Cardiac muscle cell (in vitro differentiated cells and primary cell): ENCODE data around the gene ERGIC3. TPM values are rescaled to one million over a fixed set of nuclear protein-coding genes. Genes with fewer than 3 reads are reported as not detected.

Experiments
- DNase-seq, 2 donors: peaks; one replicate each; pipeline versions ENCODE4 v3.0.0 to v3.0.0-alpha.2; 2010 to 2017; ENCODE audit warnings: low read depth in 1 of 2, low spot score in 1 of 2
- H3K27ac ChIP-seq: fragments of 200-600 bp; sonication (generic); 2 replicates; pipeline ENCODE4 v1.5.1; 2016
- H3K27me3 ChIP-seq: fragments of 200-600 bp; sonication (generic); 2 replicates; pipeline ENCODE4 v1.6.0; 2016; ENCODE audit warnings: control low read depth
- H3K36me3 ChIP-seq: fragments of 200-600 bp; sonication (generic); 2 replicates; pipeline ENCODE4 v1.5.1; 2016; ENCODE audit warnings: control low read depth
- H3K4me1 ChIP-seq: fragments of 200-600 bp; sonication (generic); 2 replicates; pipeline ENCODE4 v1.8.1; 2017; ENCODE audit warnings: low read depth, mild to moderate bottlenecking, mixed run types
- H3K4me3 ChIP-seq: fragments of 200-600 bp; sonication (generic); 2 replicates; pipeline ENCODE4 v1.5.1; 2016; ENCODE audit warnings: mild to moderate bottlenecking
- H3K9me3 ChIP-seq: fragments of 200-600 bp; sonication (generic); 2 replicates; pipeline ENCODE4 v1.5.1; 2017; ENCODE audit warnings: low read depth, mild to moderate bottlenecking, control low read depth
- polyA plus RNA-seq: library from polyadenylated mRNA; unstranded; fragments of >200 nt; fragmentation: Nextera tagmentation; extraction: Ambion mirVana; gene quantifications from 2 replicates; pipeline ENCODE4 v1.2.1, GENCODE V29; 2016
- total RNA-seq: library from RNA; depleted of rRNA; stranded (reverse); fragments of >200 nt; gene quantifications from 2 replicates; pipeline ENCODE4 v1.2.3, GENCODE V29; 2016
- TF ChIP-seq, protein P1 (sequence below): IDR thresholded peaks from 2 replicates; pipeline ENCODE4 v1.5.1; 2012; ENCODE audit warnings: low read depth, mild to moderate bottlenecking, low read length

The ERGIC3 gene
- total and polyA plus RNA-seq, 2 experiments from 2014 or later: 170 to 213 TPM

DNA sequence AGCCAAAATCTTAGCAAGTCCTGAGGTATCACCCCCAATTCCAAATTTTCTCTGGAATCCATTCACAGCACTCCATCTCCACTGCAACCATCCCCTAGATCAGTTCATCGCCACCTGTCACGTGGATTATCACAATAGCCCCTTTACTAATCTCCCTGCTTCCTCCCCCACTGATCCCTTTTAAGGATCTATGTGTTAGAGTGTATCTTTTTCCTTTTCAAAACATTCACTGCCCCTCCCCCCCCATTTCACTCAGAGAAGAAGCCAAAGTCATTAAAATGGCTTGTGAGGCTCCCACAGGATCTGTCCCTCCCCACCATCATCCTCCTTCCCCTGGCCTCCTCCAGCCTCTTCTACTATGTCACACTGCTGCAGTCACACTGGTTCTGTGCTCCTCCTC lies 55.3 kb downstream of the ERGIC3 start:
- Histone ChIP-seq H3K36me3 (no peaks in the 10 kb centered on the region), H3K9me3 (no peaks in the 10 kb centered on the region), H3K4me3 (no peak overlapping the region), H3K27me3 (peaks cover 27% of the 10 kb centered on the region), H3K27ac (no peak overlapping the region), H3K4me1 (no peaks in the 10 kb centered on the region)
- no peak for DNase-seq
- TF ChIP-seq, protein P1, sequence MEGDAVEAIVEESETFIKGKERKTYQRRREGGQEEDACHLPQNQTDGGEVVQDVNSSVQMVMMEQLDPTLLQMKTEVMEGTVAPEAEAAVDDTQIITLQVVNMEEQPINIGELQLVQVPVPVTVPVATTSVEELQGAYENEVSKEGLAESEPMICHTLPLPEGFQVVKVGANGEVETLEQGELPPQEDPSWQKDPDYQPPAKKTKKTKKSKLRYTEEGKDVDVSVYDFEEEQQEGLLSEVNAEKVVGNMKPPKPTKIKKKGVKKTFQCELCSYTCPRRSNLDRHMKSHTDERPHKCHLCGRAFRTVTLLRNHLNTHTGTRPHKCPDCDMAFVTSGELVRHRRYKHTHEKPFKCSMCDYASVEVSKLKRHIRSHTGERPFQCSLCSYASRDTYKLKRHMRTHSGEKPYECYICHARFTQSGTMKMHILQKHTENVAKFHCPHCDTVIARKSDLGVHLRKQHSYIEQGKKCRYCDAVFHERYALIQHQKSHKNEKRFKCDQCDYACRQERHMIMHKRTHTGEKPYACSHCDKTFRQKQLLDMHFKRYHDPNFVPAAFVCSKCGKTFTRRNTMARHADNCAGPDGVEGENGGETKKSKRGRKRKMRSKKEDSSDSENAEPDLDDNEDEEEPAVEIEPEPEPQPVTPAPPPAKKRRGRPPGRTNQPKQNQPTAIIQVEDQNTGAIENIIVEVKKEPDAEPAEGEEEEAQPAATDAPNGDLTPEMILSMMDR: no peak

DNA sequence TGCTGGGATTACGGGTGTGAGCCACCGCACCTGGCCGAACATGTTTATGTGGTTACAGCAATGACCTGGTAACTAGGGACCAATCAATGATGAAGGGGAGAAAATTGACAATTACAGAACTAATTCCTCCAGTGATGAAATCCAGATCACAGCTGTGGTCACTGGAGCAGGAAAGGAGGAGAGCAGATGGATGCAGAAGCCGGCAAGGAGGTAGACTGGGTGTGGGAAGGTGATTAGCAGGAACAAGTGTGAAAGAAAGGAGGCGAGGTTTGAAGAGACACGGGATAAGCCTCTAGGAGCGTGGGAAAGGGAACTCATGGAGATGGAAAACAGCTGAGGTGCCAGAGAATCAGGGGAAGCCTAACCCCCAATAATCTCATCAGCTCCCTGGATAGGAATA lies 56.6 kb downstream of the ERGIC3 start:
- Histone ChIP-seq H3K36me3 (no peaks in the 10 kb centered on the region), H3K9me3 (no peaks in the 10 kb centered on the region), H3K27ac (no peak overlapping the region), H3K27me3 (peaks cover 40% of the 10 kb centered on the region), H3K4me3 (no peak overlapping the region), H3K4me1 (no peaks in the 10 kb centered on the region)
- no peak for DNase-seq
- TF ChIP-seq, protein P1: no peak

DNA sequence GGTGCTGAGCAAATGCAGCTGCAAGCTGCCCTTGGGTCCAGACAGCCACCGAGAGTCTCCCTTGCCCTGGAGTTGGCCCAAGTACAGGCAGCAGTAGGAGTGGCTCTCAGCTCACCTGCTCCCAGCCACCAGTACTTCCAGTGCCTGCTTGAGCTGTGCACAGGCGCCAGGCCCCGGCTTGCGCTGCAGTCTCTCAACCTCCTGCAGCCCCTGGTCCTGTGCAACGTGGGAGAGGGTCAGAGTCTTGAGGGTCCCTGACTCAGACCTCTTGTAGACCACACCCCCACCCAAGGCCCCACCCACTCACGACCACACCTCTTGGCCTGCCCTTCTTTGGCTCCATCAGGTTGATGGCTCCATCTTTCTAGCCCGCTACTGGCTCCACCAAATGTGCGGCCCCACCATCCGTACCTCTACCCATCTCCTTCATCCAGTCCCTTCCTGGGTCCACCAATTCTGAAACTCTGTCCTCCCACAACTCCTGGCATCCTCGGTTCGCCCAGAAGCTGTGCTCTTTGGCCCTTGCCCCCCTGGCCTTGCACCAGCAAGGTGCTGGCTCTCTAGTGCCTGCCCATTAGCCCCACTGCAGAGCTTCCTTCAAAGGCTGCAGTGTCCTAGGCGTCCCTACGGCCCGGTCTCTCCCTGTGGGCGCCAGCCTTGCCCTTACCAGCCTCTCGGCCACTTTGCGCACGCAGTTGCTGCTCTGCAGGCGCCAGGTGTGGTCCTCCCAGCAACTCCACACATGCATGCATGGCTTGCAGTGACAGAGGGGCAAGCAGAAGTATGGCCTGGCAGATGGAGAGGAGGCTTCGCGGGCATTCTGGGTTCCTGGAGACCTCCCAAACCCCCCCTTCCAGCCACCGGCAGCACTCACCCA lies 57.3 kb downstream of the ERGIC3 start:
- H3K36me3 ChIP-seq: no peaks in the 10 kb centered on the region
- TF ChIP-seq, protein P1: no peak
- no peak for DNase-seq
- H3K4me3 ChIP-seq: no peak overlapping the region
- H3K27ac ChIP-seq: no peak overlapping the region
- peaks cover 41% of the 10 kb centered on the region for H3K27me3 ChIP-seq
- no peaks in the 10 kb centered on the region for H3K4me1 ChIP-seq
- no peaks in the 10 kb centered on the region for H3K9me3 ChIP-seq

DNA sequence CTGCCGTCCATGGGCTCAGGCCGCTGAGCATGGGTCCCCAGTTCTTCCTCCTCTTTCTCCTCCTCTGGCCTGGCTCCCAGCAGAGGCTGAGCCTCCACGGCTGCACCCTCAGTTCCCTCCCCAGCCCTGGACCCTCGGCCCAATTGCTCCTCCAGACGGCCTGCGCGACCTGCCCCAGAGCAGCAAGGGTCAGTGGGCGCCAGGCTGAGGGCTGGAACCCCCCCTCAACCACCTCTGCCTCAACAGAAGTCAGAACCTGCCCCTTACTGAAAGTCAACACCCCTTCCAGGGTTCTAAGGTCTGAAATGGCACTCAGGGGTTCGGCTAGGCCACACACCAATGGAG lies 57.9 kb downstream of the ERGIC3 start:
- DNase-seq: no peak
- Histone ChIP-seq H3K36me3 (no peaks in the 10 kb centered on the region), H3K4me3 (no peak overlapping the region), H3K9me3 (no peaks in the 10 kb centered on the region), H3K4me1 (no peaks in the 10 kb centered on the region), H3K27ac (no peak overlapping the region), H3K27me3 (peaks cover 41% of the 10 kb centered on the region)
- TF ChIP-seq, protein P1: no peak

DNA sequence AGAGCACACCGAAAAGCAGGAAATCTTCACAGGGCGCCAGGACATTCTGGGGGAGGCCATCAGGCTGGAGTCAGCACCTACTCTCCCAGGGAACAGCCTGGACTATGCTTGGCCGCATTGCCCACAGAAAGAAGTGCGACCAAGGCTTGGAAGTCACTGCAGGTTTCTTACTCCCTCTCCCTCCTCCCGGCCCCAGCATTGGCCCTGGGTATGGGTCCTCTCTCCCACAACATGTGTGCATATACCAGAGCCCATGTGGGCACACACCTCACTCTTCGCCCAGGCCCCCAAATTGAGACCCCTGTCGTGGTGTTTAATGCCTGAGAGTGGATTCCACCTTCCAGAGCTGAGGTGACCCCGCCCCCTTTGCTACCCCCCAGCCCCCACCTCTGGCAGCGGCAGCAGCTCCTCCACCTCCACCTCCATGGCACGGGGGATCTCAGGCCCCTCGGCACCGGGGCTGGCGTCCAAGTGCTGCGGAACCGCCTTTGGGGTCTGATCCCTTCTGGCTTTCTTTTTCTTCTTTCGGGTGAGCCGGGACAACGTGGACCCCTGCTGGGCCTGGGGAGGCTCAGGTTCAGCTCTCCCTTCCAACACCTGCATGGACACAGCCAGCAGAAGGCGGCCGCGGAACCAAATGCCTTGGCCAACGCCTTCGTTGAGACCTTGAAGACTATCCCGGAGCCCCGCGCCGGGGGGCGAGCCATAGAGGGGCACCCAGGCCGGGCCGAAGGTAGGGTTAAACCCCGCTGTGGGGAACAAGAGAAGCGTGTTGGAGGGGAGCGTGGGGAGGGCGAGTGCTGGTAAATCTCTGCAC lies 58.5 kb downstream of the ERGIC3 start:
- Histone ChIP-seq H3K27me3 (peaks cover 41% of the 10 kb centered on the region), H3K36me3 (no peaks in the 10 kb centered on the region), H3K27ac (no peak overlapping the region), H3K9me3 (no peaks in the 10 kb centered on the region), H3K4me3 (peak overlapping the region; percentile 26), H3K4me1 (no peaks in the 10 kb centered on the region)
- TF ChIP-seq, protein P1: no peak
- DNase-seq: no peak
